OCI-LY1 (cell line): Measurements from ENCODE around the gene PMVK.

Experiments
- H2AFZ ChIP-seq: fragments of 200-600 bp; sonication (generic), shearing (Covaris generic); 2 replicates; pipeline ENCODE4 v1.6.0; 2014; ENCODE audit warnings: antibody characterized with exemption, mild to moderate bottlenecking, low read length
- H3F3A ChIP-seq: fragments of 200-600 bp; sonication (generic), shearing (Covaris generic); 2 replicates; pipeline ENCODE4 v1.6.0; 2014; ENCODE audit warnings: mild to moderate bottlenecking, antibody characterized with exemption, low read length, moderate library complexity; ENCODE audit not compliant: insufficient read depth
- H3K27ac ChIP-seq: fragments of 200-600 bp; sonication (generic); 2 replicates; pipeline ENCODE4 v1.5.1; 2014; ENCODE audit warnings: low read length, mixed run types, mild to moderate bottlenecking, low read depth; ENCODE audit not compliant: poor library complexity, severe bottlenecking
- H3K27me3 ChIP-seq: fragments of 200-600 bp; sonication (generic); 2 replicates; pipeline ENCODE4 v1.6.0; 2014; ENCODE audit warnings: antibody characterized with exemption, mild to moderate bottlenecking, low read length, moderate library complexity; ENCODE audit not compliant: insufficient read depth
- H3K36me3 ChIP-seq: fragments of 200-600 bp; sonication (generic); 2 replicates; pipeline ENCODE4 v1.6.1; 2014; ENCODE audit warnings: mild to moderate bottlenecking, antibody characterized with exemption, low read length, moderate library complexity, mixed read lengths; ENCODE audit not compliant: insufficient read depth
- H3K4me1 ChIP-seq: fragments of 200-600 bp; sonication (generic); 2 replicates; pipeline ENCODE4 v1.5.1; 2014; ENCODE audit warnings: mild to moderate bottlenecking, low read length, moderate library complexity; ENCODE audit not compliant: insufficient read depth, severe bottlenecking
- H3K4me2 ChIP-seq: fragments of 200-600 bp; sonication (generic), shearing (Covaris generic); 2 replicates; pipeline ENCODE4 v1.6.1; 2014; ENCODE audit warnings: low read length
- H3K4me3 ChIP-seq: fragments of 200-600 bp; sonication (generic); 2 replicates; pipeline ENCODE4 v1.5.1; 2014; ENCODE audit warnings: low read length, low read depth, mild to moderate bottlenecking, mixed read lengths; ENCODE audit not compliant: poor library complexity, severe bottlenecking
- H3K79me2 ChIP-seq: fragments of 200-600 bp; shearing (Covaris generic); 2 replicates; pipeline ENCODE4 v1.6.1; 2016; ENCODE audit warnings: mixed run types, low read length, mixed read lengths; ENCODE audit not compliant: insufficient read depth
- H3K9ac ChIP-seq: fragments of 200-600 bp; sonication (generic), shearing (Covaris generic); 2 replicates; pipeline ENCODE4 v1.6.1; 2014; ENCODE audit warnings: mild to moderate bottlenecking, low read length, mixed read lengths
- H3K9me2 ChIP-seq: fragments of 200-600 bp; sonication (generic), shearing (Covaris generic); 2 replicates; pipeline ENCODE4 v1.6.1; 2014; ENCODE audit warnings: low read depth, mild to moderate bottlenecking, low read length, mixed read lengths
- H3K9me3 ChIP-seq: fragments of 200-600 bp; shearing (Covaris generic); 2 replicates; pipeline ENCODE4 v1.6.1; 2014; ENCODE audit warnings: low read length, mixed read lengths
- H4K20me1 ChIP-seq: fragments of 200-600 bp; sonication (generic), shearing (Covaris generic); 2 replicates; pipeline ENCODE4 v1.6.0; 2016; ENCODE audit warnings: mild to moderate bottlenecking, low read length; ENCODE audit not compliant: insufficient read depth
- EZH2 ChIP-seq: fragments of 200-600 bp; sonication (generic), shearing (Covaris generic); IDR thresholded peaks from 2 replicates; pipeline ENCODE4 v1.8.0; 2017; ENCODE audit warnings: borderline replicate concordance, mixed run types, mild to moderate bottlenecking, antibody characterized with exemption, low read length, moderate library complexity, mixed read lengths
- TF ChIP-seq, protein P1 (sequence below): fragments of 200-600 bp; sonication (generic), shearing (Covaris generic); IDR thresholded peaks from 2 replicates; pipeline ENCODE4 v1.5.1; 2017; ENCODE audit warnings: mild to moderate bottlenecking, antibody characterized with exemption, low read length, moderate library complexity, mixed read lengths

PMVK gene

GRCh38 chr1:154881820-154882535, 54.5 kb downstream of the PMVK start:
- Histone ChIP-seq H3K27me3 (0 out of 2 replicates have a peak, but pooled peaks cover 2% of the 10 kb centered on the region), H3K9ac (no peak overlapping the region), H4K20me1 (no peaks in the 10 kb centered on the region), H3K4me2 (no peak overlapping the region), H3K9me2 (no peaks in the 10 kb centered on the region), H3K9me3 (no peaks in the 10 kb centered on the region), H3K27ac (no peak overlapping the region), H2AFZ (no peak overlapping the region), H3F3A (no peaks in the 10 kb centered on the region), H3K36me3 (no peaks in the 10 kb centered on the region), H3K4me1 (no peaks in the 10 kb centered on the region), H3K4me3 (no peak overlapping the region), H3K79me2 (no peaks in the 10 kb centered on the region)
- TF ChIP-seq, protein P1, sequence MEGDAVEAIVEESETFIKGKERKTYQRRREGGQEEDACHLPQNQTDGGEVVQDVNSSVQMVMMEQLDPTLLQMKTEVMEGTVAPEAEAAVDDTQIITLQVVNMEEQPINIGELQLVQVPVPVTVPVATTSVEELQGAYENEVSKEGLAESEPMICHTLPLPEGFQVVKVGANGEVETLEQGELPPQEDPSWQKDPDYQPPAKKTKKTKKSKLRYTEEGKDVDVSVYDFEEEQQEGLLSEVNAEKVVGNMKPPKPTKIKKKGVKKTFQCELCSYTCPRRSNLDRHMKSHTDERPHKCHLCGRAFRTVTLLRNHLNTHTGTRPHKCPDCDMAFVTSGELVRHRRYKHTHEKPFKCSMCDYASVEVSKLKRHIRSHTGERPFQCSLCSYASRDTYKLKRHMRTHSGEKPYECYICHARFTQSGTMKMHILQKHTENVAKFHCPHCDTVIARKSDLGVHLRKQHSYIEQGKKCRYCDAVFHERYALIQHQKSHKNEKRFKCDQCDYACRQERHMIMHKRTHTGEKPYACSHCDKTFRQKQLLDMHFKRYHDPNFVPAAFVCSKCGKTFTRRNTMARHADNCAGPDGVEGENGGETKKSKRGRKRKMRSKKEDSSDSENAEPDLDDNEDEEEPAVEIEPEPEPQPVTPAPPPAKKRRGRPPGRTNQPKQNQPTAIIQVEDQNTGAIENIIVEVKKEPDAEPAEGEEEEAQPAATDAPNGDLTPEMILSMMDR = no peak

- no peaks in the 10 kb centered on the region for H3K4me1 ChIP-seq
- TF ChIP-seq EZH2 = no peak
- TF ChIP-seq, protein P1 = no peak
- H3K9me2 ChIP-seq = no peaks in the 10 kb centered on the region
- no peaks in the 10 kb centered on the region for H3F3A ChIP-seq
- H3K9ac ChIP-seq = no peak overlapping the region
- no peak overlapping the region for H3K4me2 ChIP-seq
- H3K27me3 ChIP-seq = no peaks in the 10 kb centered on the region
- no peaks in the 10 kb centered on the region for H3K9me3 ChIP-seq
- H3K79me2 ChIP-seq = no peaks in the 10 kb centered on the region
- H3K36me3 ChIP-seq = no peaks in the 10 kb centered on the region
- no peak overlapping the region for H3K27ac ChIP-seq
- H4K20me1 ChIP-seq = no peaks in the 10 kb centered on the region
- no peak overlapping the region for H3K4me3 ChIP-seq
- H2AFZ ChIP-seq = no peak overlapping the region
Measured at GRCh38 chr1:154880671-154881070, 55.8 kb downstream of the PMVK start.

DNA sequence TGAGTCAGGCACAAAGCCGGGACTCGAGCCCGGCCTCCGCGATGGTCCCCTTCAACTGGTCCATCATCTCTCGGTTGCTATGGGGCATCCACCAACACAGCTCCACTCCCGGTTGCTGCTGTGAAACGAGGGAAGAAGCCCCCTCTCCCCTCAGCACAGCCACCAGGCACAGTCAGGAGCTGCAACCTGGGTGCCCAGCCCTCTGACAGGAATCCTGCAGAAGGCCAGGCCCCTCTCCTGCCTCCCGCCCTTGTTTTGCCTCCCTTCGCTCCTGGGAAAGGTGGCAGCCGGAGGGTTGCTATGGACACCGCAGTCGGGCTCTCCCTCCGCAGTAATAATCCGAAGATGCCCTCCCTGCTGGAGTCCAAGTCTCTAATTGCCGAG, 57.5 kb downstream of the PMVK start:
- Histone ChIP-seq H3K79me2 (no peaks in the 10 kb centered on the region), H4K20me1 (no peaks in the 10 kb centered on the region), H3F3A (no peaks in the 10 kb centered on the region), H3K4me2 (no peak overlapping the region), H3K36me3 (no peaks in the 10 kb centered on the region), H3K4me3 (no peak overlapping the region), H3K9me2 (no peaks in the 10 kb centered on the region), H3K9me3 (no peaks in the 10 kb centered on the region), H3K27me3 (no peaks in the 10 kb centered on the region), H3K27ac (no peak overlapping the region), H2AFZ (no peak overlapping the region), H3K4me1 (no peaks in the 10 kb centered on the region), H3K9ac (no peak overlapping the region)
- no peak for TF ChIP-seq EZH2
- TF ChIP-seq, protein P1 = no peak
